ENCODE data around the gene KRTAP29-1. TPM values are rescaled to one million over a fixed set of nuclear protein-coding genes. Genes with fewer than 3 reads are reported as not detected.

KRTAP29-1 gene
- polyA plus RNA-seq, 2 of the 4 experiments (the other 2 are of a cell fraction), result not detected

DNA sequence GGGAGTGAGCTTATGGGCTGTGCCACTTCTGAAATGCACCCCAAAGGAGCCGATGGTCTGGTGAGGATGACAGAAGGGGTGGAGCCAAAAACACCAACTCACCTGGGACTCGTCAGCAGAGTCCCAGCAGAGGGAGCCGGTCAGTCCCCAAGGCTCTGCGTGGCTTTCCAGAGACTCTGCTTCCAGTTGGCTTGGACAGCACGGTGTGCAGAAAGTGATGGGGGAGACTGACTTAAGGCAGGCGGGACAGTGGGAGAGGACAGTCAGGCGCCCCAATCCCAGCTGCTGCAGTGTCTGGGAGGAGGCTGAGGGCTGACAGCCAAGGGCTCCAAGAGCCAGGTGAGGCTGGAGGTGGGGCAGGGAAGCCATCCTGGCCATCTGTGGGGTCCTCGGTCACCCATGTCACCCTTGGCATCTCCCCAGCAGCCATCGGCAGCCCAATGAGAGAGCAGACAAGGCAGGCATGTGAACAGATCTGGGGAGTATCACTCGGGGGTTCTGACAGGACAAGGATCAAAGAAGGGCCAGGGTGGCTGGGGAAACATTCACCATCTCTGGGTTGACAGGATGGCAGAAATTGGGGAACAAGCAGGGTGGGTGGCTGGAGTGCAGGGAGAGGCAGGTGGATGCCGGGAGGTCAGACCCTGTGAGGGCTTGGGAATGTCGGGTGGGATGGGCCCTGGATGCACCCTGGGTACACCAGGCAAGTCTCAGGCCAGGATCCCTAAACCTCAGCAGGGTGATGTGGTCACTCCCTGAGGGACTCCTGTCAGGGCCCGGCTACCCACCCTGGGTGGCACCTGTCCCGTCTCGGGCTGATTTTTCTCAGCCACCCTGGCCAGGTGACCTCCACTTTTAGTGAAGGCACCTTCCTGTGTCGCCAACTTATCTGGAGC lies 21.8 kb upstream of the KRTAP29-1 start (continued):
- TF ChIP-seq, protein P1, sequence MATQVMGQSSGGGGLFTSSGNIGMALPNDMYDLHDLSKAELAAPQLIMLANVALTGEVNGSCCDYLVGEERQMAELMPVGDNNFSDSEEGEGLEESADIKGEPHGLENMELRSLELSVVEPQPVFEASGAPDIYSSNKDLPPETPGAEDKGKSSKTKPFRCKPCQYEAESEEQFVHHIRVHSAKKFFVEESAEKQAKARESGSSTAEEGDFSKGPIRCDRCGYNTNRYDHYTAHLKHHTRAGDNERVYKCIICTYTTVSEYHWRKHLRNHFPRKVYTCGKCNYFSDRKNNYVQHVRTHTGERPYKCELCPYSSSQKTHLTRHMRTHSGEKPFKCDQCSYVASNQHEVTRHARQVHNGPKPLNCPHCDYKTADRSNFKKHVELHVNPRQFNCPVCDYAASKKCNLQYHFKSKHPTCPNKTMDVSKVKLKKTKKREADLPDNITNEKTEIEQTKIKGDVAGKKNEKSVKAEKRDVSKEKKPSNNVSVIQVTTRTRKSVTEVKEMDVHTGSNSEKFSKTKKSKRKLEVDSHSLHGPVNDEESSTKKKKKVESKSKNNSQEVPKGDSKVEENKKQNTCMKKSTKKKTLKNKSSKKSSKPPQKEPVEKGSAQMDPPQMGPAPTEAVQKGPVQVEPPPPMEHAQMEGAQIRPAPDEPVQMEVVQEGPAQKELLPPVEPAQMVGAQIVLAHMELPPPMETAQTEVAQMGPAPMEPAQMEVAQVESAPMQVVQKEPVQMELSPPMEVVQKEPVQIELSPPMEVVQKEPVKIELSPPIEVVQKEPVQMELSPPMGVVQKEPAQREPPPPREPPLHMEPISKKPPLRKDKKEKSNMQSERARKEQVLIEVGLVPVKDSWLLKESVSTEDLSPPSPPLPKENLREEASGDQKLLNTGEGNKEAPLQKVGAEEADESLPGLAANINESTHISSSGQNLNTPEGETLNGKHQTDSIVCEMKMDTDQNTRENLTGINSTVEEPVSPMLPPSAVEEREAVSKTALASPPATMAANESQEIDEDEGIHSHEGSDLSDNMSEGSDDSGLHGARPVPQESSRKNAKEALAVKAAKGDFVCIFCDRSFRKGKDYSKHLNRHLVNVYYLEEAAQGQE (IDR thresholded peaks at IDR 0.05), result no peak
- TF ChIP-seq MAX (IDR thresholded peaks at IDR 0.05), result no peak
- TF ChIP-seq CHD2 (IDR thresholded peaks at IDR 0.05; ENCODE audit: low read length, partially characterized antibody), result no peak
- no peak for TF ChIP-seq HOXA7 (CRISPR knock-in tag; IDR thresholded peaks at IDR 0.05)
- TF ChIP-seq RCOR1 (IDR thresholded peaks at IDR 0.05; ENCODE audit: low read depth, low read length), result no peak
- no peak for TF ChIP-seq PBX3 (IDR thresholded peaks at IDR 0.05)

- Histone ChIP-seq H3K9me3 (peaks cover 15% of the 10 kb centered on the region), H3K4me1 (no peaks in the 10 kb centered on the region), H3K4me2 (no peak overlapping the region), H3K4me3 (no peak overlapping the region), H3K27ac (no peak overlapping the region)
- ChIA-PET CTCF (interaction anchor here (0.6 to 4.7 kb wide), 92 partner anchors 9 to 703 kb away, joined by 3 to 58 read pairs (median 4); partner anchors contain the start of genes KRT20, KRT33A, KRTAP16-1 and KRTAP2-1), POLR2A (no interaction called here)
- TF ChIP-seq NFE2L2 (conservative IDR thresholded peaks at IDR 0.05; ENCODE audit: low read length) (no peak), RAD21 (conservative IDR thresholded peaks at IDR 0.05 in 1 of 2, IDR thresholded peaks at IDR 0.05 in 1 of 2) (no peak), CBX8 (IDR thresholded peaks at IDR 0.05) (no peak), BCL3 (IDR thresholded peaks at IDR 0.05) (no peak), RARB (CRISPR knock-in tag; IDR thresholded peaks at IDR 0.05) (no peak), MAZ (IDR thresholded peaks at IDR 0.05; ENCODE audit: borderline replicate concordance, low read depth, low read length) (no peak), CHD2 (IDR thresholded peaks at IDR 0.05; ENCODE audit: low read length, partially characterized antibody) (no peak), MAX (IDR thresholded peaks at IDR 0.05) (no peak), FOSL2 (IDR thresholded peaks at IDR 0.05) (no peak), FOSL2 (CRISPR knock-in tag; IDR thresholded peaks at IDR 0.05) (no peak), POLR2A (IDR thresholded peaks at IDR 0.05; ENCODE audit: low read length) (no peak), JUN (IDR thresholded peaks at IDR 0.05) (no peak)
- TF ChIP-seq, protein P2, sequence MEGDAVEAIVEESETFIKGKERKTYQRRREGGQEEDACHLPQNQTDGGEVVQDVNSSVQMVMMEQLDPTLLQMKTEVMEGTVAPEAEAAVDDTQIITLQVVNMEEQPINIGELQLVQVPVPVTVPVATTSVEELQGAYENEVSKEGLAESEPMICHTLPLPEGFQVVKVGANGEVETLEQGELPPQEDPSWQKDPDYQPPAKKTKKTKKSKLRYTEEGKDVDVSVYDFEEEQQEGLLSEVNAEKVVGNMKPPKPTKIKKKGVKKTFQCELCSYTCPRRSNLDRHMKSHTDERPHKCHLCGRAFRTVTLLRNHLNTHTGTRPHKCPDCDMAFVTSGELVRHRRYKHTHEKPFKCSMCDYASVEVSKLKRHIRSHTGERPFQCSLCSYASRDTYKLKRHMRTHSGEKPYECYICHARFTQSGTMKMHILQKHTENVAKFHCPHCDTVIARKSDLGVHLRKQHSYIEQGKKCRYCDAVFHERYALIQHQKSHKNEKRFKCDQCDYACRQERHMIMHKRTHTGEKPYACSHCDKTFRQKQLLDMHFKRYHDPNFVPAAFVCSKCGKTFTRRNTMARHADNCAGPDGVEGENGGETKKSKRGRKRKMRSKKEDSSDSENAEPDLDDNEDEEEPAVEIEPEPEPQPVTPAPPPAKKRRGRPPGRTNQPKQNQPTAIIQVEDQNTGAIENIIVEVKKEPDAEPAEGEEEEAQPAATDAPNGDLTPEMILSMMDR (IDR thresholded peaks at IDR 0.05), result no peak
- TF ChIP-seq, protein P1 (IDR thresholded peaks at IDR 0.05), result no peak
- 83% methylated on average over 11 of the region's 11 CpGs for WGBS (ENCODE audit: missing lambda C conversion rate)
- DNase-seq (ENCODE audit: low read depth in 1 of 2, low spot score in 1 of 2) (no peak), FAIRE-seq (no peak), ATAC-seq (no peak)
These were observed 20.5 kb upstream of the KRTAP29-1 start for GRCh38 chr17:41322903-41323895.

Measured in A549 (cell line).